NCI-H2081 treated with DMSO at 0.1 percent for 48 hours (cell line): ENCODE measurements around the gene CISH.

Experiments used
- DNase-seq: peaks from one replicate; lab custom pipeline; 2025; lab: John Stamatoyannopoulos, UW

The CISH gene

DNA sequence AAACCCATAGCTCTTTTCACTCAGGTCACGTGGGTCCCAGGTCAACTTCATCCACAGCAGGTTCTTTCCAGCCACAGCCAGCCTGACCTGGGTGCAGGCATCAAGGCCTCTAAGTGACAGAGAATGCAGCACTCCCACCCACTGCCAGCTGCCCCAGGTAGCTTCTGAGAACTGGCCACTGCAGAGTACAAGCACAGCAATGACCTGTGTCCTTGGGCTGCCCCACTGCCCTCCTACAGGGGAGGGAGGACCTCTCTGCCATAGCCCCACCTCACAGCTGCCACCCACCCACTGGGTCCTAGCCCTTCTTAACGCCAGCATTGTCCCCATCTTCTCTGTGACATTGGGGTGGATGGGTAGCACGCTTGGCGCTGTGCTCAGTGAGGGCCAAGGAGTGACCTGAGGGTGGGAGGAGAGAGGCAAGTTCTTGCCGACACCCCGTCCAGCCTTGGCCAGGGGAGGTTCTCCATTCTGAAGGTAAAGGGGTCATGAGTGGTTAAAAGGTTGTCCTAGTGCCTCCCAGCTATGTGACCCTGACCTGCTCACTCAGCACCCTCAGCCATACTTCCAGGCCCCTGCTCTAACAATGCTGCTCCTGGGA is 12.4 kb downstream of the CISH start:
- DNase-seq = no peak

DNA sequence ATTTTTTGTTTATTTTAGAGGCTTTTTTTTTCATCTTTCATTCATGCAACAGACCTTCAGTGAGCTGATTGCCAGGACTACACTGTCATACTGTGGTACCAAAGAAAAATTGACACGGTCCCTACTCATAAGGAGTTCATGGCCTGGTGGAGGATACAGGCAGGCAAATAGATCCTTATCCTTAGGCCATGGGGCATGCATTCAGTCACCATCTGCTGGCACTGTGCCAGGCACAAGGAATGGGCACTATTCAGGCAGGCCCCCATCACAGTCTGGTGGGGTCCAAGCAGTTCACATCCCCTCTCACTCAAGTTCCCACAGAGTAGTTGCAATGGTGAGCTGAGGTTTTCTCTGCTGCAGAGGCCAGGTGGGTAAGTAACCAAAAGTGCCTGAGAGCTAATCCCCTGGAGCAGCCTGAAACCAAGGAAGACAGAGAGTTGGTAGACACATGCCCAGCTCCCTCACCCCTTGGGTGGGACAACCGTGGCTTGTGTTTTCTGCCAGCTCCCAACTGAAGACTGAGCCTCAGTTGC is 17.3 kb downstream of the CISH start:
- DNase-seq = no peak

DNA sequence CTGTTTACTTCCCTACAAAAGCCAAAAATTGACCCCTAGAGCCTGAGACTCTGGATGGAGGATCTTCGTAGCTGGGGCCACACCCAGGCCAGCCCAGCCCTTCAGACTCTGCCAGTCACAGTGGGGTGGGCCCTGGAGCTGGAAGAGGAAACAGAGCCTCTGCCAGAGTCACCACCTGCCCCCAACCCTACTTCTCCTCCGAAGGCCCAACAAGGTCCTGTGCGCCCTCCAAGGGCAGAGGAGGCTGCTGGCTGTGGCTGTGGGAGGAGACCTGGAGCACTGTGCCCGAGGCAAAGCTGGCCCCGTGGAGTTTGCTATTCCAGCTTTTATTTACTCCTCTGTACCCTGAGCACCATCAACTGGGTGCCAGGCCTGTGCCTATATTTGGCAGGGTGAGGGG is 19.0 kb downstream of the CISH start:
- no peak for DNase-seq

DNA sequence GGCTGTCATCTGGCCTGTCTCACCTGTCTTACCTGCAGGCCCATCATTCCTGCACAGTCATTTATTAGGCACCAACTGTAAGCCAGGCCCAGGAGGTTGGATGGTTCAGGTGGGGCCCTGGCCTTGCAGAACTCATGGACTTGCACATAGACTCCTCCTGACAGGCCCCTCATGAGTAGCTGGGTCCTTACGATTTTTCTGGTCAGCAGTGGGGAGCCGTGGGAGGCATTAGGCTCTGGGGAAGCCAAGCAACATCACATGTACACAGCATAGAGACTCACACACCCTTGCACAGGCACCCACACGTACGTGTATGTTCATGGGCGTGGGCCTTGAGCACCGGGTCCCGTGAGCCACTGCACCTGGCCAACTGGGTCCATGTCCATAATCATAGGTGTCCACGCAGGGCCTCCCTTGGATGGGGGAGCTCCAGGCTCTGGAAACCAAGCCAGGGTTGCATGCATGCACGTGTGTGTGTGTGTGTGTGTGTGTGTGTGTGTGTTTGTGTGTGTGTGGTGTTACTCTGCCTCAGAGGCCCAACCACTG is 20.3 kb downstream of the CISH start:
- DNase-seq = no peak

DNA sequence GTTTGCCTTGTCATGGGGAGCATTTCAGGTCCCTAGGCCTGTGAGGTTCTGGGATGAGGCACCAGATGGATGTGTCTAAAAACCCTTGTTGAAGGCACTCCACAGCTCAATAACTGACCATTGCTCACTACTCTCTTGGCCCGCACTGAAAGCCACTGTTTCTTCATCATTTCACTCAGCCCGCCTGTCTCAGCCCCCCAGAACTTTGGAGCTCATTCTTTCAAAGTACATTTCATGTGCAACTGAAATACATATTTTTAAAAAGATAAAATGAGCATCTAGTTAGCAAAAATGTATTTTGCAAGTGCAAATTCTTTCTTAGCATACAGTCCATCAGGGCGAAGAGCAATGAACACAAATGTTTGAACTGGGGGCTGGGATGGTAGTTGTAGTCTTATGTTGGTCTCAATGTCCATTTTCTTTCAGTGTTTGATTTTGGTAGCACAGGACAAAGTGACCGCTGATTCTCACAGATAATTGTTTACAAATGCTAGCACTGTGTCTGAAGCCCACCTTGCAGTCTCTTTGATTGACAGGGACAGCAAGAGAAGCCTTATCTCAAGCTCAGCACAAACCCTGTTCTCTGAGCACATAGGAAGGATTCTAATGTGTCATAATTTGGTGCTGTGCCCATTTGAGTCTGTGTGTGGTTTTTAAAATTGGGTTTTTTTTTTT is 22.7 kb downstream of the CISH start:
- no peak for DNase-seq

DNA sequence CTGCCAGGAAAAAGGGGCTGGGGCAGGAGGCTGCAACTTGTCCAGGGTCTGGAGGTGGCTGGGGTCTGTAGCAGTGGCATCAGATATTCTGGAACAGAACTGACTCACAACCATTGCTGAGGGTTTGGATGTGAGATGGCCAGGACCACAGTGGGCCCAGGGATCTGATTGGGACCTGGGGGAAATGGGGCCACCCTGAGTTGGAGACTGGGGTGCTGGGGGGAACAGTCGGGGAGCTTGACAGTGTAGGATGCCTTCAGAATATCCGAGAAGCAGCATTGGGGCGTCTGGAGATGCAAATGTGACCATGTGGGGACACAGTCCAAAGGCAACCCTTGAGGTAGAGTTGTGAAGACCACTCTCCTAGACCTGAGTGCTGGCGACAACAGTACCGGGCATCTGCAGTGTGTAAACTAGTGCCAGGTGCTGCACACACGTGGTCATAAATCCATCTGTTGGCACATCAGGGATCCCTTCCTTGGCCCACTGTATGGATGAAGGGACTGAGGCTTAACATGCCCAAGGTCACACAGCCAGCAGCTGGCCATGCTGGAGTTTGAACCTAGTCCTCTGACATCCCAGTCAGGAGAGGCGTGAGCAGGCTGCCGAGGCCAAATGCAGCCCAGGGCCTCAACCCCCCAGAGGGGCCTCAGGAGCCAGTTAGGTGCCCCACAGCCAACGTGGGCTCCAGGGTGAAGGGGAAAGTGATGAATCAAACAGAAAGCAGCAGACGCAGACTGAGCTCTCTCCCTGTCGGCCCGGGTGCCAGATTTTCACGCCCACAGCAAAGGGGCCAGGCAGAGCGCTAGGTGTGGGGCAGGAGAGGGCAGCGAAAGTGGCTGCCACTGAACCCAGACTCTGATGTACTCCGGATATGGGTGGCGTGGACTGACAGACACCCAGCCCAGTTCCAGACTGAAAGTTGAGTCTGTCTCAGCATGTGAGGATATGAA is 23.5 kb downstream of the CISH start:
- DNase-seq = no peak

DNA sequence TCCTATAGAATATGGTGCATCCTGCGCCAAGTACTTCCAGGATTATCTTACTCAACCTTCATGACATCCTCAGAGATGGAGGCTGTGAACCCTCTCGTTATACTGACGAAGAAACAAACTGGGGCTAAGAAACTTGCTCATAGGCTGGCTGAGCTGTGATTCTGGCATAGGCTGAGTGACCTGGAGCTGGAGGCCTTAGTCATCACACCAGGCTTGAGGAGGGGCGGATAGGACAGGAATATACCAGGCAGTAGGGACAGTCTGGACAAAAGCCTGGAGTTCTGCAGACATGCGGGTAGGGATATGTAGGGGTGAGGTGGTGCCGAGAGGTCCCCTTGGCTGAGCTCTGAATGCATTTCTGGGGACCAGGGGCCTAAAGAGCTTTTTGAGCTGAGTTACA is 24.2 kb downstream of the CISH start:
- no peak for DNase-seq

DNA sequence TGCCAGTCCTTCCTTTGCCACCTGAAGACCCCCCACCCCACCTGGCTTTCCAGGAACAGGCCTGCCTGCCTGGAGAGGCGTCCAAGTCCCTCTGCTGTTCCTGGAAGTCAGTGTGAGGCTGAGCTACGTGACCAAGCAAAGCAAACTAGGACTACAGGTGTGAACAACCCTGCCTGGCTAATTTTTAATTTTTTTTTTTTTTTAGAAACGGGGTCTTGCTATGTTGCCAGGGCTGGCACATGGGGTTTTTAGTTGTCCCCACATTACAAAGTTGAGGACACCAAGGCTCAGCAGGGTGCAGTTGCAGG is 24.9 kb downstream of the CISH start:
- DNase-seq = no peak

DNA sequence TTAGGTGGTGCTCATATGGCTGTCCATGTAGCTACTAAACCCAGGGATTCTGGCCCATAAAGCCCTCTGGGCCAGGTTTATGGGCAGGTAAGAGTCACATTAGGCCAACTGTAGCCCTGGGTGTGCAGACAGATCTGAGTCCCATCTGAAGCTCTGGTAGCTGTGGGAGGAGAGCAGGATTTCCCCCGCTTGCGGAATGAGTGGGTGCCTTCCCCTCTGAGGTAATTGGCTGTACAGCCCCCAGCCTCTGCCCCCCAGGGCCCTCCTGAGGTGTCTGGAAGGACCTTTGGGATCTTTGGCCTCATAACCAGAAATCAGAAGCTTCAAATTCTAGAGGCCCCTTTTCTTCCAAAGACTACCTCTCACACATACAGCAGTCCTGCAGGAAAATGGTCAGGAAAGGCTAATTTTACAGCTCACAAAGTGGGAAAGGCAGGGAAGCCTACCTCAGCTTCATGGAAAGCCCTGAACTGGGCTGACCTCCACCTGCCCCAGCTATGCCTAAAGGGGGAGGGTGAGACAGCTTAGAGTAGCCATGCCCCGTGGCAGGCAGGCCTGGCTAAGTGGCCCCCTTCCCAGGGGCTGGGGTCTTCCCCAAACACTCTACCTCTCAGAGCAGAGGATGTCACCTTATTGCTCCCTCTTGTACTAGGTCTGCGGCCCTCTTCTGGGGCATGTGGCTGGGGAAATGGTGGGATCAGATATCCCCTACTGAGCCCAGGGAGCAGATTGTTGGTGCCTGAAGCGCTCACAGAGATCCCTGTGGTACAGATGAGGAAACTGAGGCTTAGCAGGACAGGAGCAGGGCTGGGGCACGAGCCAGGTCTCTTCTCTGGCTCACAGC is 25.4 kb downstream of the CISH start:
- no peak for DNase-seq

DNA sequence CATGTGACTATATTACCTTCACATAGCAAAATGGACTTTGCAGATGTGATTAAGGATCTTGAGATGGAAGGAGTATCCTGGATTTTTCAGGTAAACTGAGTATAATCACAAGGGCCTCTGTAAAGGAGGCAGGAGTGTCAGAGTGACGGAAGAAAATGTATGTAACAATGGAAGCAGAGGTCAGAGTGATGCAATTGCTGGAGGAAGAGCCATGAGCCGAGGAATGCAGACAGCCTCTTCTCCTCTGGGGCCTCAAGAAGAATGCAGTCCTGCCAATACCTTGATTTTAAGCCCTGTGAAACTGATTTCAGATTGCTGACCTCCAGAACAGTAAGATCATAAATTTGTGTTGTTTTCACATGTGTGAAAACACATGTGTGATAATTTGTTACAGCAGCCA is 27.2 kb downstream of the CISH start:
- DNase-seq = no peak

DNA sequence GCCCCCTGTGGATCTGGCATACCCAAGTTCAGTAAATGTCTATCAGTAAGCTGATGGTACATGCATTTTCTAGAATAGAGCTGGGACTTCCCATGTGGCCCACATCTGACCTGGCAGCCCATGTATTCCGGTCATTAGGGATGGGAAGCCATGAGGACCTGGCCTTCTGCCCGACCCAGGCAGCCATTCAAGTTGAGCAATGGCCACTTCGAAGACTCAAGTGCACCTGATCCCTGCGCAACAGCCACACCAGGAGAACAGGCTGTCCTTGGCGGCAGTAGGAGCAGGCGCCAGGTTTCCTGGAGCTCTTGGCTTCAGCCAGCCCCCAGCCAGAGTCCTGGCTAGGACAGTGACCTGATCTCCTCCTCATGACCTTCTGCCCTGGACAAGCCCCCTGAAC is 27.7 kb downstream of the CISH start:
- DNase-seq = no peak

DNA sequence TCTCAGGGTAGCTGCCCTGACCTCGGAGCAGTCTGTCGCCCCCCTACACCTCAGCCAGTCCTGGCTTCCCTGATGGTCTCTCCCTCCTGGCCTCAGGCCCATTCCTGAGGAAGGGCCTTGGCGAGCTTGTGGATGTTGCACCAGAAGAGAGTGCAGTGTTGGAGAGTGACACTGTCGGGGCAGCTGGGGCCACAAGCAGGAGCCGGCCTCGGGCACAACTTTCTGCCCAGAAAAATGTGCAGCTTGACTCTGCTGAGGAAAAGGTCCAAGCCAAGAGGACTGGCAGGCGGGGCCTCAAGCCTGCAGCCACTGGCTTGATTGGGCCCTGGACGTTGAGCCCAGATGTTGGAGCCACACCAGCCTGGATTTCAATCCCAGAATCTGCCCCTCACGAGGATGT is 29.5 kb downstream of the CISH start:
- no peak for DNase-seq

DNA sequence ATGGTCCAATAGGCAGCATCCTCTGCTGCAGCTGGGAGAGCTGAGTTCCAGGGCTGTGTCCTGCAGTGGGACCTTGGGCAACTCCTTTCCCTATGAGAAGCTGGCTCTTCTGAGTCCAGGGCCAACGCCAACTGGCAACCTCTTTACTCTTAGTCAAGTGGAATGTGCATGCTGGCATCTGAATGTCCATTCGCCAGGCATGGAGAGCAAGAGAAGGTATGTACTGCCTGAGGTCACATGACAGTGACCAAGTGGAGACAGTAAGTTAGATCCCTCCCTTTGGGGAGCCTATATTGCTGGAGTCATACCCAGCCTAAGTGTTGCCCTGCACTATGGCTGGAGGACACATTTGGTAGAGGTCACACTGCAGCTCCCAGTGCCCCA is 30.1 kb downstream of the CISH start:
- DNase-seq = no peak

DNA sequence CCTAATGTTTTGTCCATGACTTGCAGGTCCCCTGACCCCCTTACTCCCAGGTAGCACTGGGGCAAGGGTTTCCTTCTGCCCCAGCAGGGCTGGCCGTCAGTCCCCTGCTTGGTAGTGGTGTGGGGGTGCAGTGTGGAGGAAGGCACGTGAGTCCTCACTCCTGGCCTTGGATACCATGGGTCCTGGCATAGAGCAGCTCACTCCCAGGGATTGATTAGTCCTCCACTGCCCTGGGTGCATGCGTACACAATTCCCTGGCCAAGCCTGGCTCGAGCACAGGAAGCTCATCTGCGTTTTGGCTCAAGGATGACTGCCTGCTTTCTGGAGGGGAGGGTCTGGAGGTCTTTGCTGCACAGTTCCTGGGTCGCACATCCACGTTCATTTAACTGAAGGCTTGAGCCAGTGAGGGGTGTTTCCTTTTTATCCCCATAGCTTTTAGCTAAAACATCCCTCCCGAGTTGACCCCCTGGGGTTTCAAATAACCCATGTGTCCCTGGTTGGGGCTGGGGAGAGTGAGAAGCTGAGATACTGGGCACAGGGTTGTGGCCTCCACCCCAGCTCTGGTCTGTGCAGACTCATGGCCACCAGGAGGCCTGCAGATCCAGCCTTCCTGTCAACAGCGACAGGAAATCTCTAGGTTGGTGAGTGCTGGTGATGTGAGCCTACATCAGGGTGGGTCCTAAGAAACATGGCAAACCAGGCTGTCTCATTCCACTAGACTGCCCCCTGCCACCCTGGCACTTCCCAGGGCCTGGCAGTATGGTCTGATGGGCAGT is 30.7 kb downstream of the CISH start:
- DNase-seq = no peak

DNA sequence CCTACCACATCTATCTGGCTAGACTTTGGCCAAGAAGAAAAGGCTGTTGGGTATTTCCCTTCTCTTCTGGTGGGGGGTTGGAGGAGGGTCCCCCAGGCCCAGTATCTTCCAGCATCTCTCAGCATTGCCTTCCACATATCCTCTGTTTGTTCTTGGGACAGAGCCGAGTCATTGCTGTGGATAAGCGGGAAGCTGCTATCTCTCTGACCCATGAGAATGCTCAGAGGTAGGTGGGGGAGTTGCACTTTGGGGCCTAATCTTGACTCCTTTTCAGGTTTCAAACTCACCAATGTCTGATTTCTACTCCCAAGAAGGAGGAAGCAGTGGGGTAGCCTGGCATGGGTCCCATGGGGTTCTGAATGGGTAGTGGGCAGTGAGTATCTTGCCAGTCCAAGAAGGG is 34.2 kb downstream of the CISH start:
- DNase-seq = no peak

DNA sequence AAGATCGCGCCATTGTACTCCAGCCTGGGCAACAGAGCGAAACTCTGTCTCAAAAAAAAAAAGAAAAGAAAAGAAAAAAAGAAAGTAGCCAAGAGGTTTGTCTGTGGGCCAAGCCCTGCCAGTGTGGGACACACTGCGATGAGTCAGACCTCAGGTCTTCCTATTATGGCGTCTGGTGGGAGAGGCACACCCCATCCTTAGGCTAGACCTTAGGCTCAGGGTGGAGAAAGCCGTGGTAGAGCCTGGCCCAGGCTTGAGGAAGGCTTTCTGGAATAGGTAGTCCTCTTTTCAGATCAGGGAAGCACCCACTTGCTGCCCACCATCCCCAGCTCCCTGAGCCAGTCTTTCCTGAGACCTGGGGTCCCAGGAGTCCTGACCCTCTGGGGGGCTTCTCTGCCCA is 36.2 kb downstream of the CISH start:
- no peak for DNase-seq

DNA sequence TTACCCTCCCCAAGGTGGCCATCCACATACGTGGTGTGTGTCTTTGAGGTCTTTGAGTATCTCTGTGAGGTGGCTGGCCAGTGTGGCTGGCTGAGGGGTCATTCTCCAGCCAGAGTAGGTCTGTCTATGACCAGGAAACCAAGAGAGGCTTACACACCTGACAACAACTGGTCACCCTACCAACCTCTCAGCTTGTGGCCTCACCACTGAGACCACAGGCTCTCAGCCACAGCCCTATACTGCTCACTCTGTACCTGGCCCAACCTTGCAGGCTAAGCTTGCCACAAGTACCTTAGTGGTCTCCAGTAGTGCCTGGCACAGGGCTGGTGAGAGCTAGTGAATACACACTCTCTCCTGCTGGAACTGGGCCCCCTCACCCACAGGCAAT is 37.1 kb downstream of the CISH start:
- no peak for DNase-seq

DNA sequence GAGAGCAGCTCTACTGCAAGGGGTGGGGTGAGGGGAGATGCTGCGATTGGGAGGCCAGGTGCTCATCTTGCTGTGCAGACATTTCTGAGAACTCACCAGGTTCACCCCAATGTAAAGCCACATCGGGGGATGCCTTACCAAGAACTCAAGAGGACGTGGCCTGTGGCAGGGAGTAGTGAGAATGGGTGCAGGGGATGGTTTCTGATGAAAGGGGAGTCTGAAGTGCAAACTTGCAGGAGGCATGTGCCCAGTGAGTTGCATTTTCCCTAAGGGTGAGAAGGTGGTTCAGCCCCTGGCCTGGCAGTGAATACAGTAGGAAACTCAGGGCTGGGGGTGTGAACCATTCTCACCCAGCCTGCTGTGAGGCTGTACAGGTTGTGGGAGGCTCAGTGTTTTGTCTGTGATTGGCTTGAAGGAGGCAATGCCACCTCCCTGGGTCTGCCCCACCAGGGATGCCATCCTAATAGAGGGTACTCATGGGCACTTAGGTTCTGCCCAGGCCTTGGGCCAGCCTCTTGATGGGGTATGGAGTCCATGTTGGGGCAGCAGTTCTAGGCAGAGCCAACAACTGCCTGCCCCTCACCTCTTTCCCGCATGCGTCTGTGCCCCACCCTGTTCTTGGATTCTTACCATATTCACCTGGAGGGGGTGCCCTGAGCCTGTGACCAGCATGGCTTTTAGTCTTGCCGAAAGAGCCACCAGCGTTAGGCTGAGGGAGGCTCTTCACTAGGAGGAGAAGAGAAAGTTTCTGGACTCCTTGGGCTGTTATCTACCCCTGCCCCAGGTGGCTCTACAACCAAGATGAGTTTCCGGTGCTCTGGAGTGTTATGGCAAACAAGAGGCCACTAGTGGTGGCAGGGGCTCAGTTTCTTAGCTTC is 37.8 kb downstream of the CISH start:
- no peak for DNase-seq

DNA sequence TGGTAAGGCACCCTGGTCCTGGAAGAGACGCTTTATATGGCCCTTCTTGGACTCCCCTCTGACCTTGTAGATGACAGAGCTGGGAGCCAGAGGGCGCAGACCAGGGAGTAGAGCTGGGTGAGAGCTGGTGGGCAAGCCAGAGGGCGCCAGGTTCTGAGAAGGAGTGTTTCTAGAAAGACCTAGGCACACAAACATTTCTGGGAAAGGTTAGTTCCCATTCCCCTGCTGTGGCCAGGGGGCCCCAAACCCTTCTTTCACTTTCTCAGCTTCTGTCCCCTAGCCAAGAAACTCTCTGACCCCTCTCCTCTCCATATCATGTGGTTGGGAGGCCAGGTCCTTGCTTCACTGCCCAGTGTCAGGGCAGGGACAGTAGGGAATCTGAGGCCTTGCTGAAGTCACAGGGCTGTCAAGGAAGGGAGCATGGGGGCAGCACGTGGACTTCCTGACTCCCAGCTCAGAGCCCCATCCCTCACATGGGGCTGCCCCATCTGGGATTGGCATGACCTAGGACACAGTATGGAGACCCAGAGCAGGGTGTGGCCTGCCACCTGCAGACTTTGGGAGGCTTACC is 38.7 kb downstream of the CISH start:
- DNase-seq = no peak

DNA sequence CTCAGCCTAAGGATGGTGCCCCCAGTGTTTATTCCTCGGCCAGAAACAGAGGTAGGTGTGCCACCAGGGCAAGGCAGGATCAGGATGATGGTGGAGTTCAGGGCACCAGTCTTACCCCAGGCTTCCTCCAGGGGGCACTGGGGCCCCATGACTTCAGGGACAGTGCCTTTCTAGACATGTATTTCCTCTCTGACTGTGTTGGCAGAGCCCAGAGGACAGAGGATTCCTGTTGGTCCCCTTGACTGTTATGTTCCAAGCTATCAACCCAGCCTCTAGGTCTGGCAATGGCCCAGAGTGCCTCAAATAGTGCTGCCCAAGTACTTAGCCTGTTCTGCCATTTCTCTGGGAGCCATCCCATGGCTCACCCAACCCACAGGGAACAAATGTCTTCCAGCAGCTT is 39.4 kb downstream of the CISH start:
- DNase-seq = no peak
